Renal pelvis (tissue), 4 donors: ENCODE measurements around the gene HOXA10. TPM values are rescaled to one million over a fixed set of nuclear protein-coding genes. Genes with fewer than 3 reads are reported as not detected.

ENCODE experiments used
- DNase-seq: peaks from one replicate; pipeline ENCODE4 v3.0.0-alpha.2; 2013
- polyA plus RNA-seq, 3 donors: library from polyadenylated mRNA; unstranded; fragments of 120-200 nt; gene quantifications; one replicate each; pipeline ENCODE4 v1.2.1, GENCODE V29; 2013; ENCODE audit not compliant: insufficient read length in 3 of 3

The HOXA10 gene
- polyA plus RNA-seq, 3 donors: 137 to 148 (median 148) TPM

GRCh38 chr7:27149842-27150567 lies 24.1 kb downstream of the HOXA10 start:
- DNase-seq: no peak

GRCh38 chr7:27148756-27149641 lies 25.1 kb downstream of the HOXA10 start:
- no peak for DNase-seq

GRCh38 chr7:27148031-27148755 lies 25.9 kb downstream of the HOXA10 start:
- no peak for DNase-seq

GRCh38 chr7:27147199-27148030 lies 26.7 kb downstream of the HOXA10 start, which contains the start of gene HOXA6:
HOXA6 (minus strand) TSS chr7:27147774; CDS start chr7:27147749, 25 bp downstream.
- no peak for DNase-seq

GRCh38 chr7:27146491-27147198 lies 27.5 kb downstream of the HOXA10 start:
- no peak for DNase-seq

GRCh38 chr7:27145914-27146412 lies 28.2 kb downstream of the HOXA10 start:
- no peak for DNase-seq

- no peak for DNase-seq
Measured at GRCh38 chr7:27145165-27145913, 28.8 kb downstream of the HOXA10 start.

- no peak for DNase-seq
Measured at GRCh38 chr7:27144781-27145164, 29.3 kb downstream of the HOXA10 start.

GRCh38 chr7:27143950-27144780 lies 30.0 kb downstream of the HOXA10 start:
- no peak for DNase-seq

- peak; percentile 92 for DNase-seq
Measured at GRCh38 chr7:27143023-27143949, 30.8 kb downstream of the HOXA10 start, which contains the start of gene HOXA5. HOXA5 (minus strand) TSS chr7:27143681; CDS start chr7:27143607, 74 bp downstream.

- no peak for DNase-seq
Measured at GRCh38 chr7:27142580-27143022, 31.5 kb downstream of the HOXA10 start.

- DNase-seq: no peak
Measured at GRCh38 chr7:27141923-27142579, 32.1 kb downstream of the HOXA10 start.

GRCh38 chr7:27141137-27141922 lies 32.8 kb downstream of the HOXA10 start:
- DNase-seq: no peak

GRCh38 chr7:27140126-27140857 lies 33.8 kb downstream of the HOXA10 start:
- DNase-seq: peak; percentile 87
